Skeletal muscle cell (primary cell): Measurements from ENCODE around the gene NOTCH1.

Experiments
- DNase-seq: peaks from one replicate; pipeline ENCODE4 v3.0.0-alpha.2; 2010; ENCODE audit warnings: low read depth
- H3K4me3 ChIP-seq: 2 replicates; pipeline ENCODE4 v1.5.1; 2011; ENCODE audit warnings: low read depth, mild to moderate bottlenecking, control low read depth, low read length, moderate library complexity

Gene NOTCH1

GRCh38 chr9:136545965-136546696 lies at the start of gene NOTCH1:
Gene NOTCH1 (minus strand): TSS chr9:136546048. CDS start chr9:136545786, 262 bp downstream.
- peak; percentile 65 for DNase-seq
- H3K4me3 ChIP-seq, result peak within 1 kb of the TSS; percentile 60

GRCh38 chr9:136594492-136594891 lies 48.6 kb upstream of the NOTCH1 start:
- DNase-seq, result no peak
- H3K4me3 ChIP-seq, result no peak overlapping the region

- no peak for DNase-seq
- no peak overlapping the region for H3K4me3 ChIP-seq
Observed at GRCh38 chr9:136593581-136593980, 47.7 kb upstream of the NOTCH1 start.

GRCh38 chr9:136592666-136593065 lies 46.8 kb upstream of the NOTCH1 start:
- no peak for DNase-seq
- no peak overlapping the region for H3K4me3 ChIP-seq

GRCh38 chr9:136590821-136591752 lies 45.2 kb upstream of the NOTCH1 start:
- DNase-seq, result no peak
- no peak overlapping the region for H3K4me3 ChIP-seq

GRCh38 chr9:136589766-136590763 lies 44.2 kb upstream of the NOTCH1 start:
- no peak overlapping the region for H3K4me3 ChIP-seq
- DNase-seq, result no peak

GRCh38 chr9:136588663-136589464 lies 43.0 kb upstream of the NOTCH1 start:
- no peak overlapping the region for H3K4me3 ChIP-seq
- DNase-seq, result no peak

- DNase-seq, result no peak
- no peak overlapping the region for H3K4me3 ChIP-seq
Observed at GRCh38 chr9:136587944-136588662, 42.3 kb upstream of the NOTCH1 start.

- H3K4me3 ChIP-seq, result no peak overlapping the region
- peak; percentile 12 for DNase-seq
Observed at GRCh38 chr9:136587145-136587943, 41.5 kb upstream of the NOTCH1 start.

GRCh38 chr9:136586391-136586953 lies 40.6 kb upstream of the NOTCH1 start:
- DNase-seq, result no peak
- H3K4me3 ChIP-seq, result no peak overlapping the region

GRCh38 chr9:136585531-136586120 lies 39.8 kb upstream of the NOTCH1 start:
- H3K4me3 ChIP-seq, result no peak overlapping the region
- no peak for DNase-seq

GRCh38 chr9:136584934-136585333 lies 39.1 kb upstream of the NOTCH1 start:
- H3K4me3 ChIP-seq, result no peak overlapping the region
- DNase-seq, result no peak

GRCh38 chr9:136584401-136584932 lies 38.6 kb upstream of the NOTCH1 start:
- H3K4me3 ChIP-seq, result no peak overlapping the region

GRCh38 chr9:136582977-136583735 lies 37.3 kb upstream of the NOTCH1 start:
- H3K4me3 ChIP-seq, result no peak overlapping the region
- no peak for DNase-seq

More at GRCh38 chr9:136584401-136584932, 38.6 kb upstream of the NOTCH1 start:
- DNase-seq, result no peak

- no peak overlapping the region for H3K4me3 ChIP-seq
- DNase-seq, result no peak
Observed at GRCh38 chr9:136581614-136582447, 36.0 kb upstream of the NOTCH1 start.
